HG02798 (cell line): ENCODE measurements around the gene NXPE4.
"Not testable (repeated sequence)": the region's sequence is repeated elsewhere in the genome, so short reads cannot be mapped to it uniquely, and the experiment has no call there.

Source experiments
- ATAC-seq: cut with Tn5 transposase; IDR thresholded peaks from one replicate; pipeline ENCODE4 v1.9.1; 2021; ENCODE audit warnings: mild to moderate bottlenecking; ENCODE audit not compliant: unreplicated experiment, poor library complexity

The NXPE4 gene

DNA sequence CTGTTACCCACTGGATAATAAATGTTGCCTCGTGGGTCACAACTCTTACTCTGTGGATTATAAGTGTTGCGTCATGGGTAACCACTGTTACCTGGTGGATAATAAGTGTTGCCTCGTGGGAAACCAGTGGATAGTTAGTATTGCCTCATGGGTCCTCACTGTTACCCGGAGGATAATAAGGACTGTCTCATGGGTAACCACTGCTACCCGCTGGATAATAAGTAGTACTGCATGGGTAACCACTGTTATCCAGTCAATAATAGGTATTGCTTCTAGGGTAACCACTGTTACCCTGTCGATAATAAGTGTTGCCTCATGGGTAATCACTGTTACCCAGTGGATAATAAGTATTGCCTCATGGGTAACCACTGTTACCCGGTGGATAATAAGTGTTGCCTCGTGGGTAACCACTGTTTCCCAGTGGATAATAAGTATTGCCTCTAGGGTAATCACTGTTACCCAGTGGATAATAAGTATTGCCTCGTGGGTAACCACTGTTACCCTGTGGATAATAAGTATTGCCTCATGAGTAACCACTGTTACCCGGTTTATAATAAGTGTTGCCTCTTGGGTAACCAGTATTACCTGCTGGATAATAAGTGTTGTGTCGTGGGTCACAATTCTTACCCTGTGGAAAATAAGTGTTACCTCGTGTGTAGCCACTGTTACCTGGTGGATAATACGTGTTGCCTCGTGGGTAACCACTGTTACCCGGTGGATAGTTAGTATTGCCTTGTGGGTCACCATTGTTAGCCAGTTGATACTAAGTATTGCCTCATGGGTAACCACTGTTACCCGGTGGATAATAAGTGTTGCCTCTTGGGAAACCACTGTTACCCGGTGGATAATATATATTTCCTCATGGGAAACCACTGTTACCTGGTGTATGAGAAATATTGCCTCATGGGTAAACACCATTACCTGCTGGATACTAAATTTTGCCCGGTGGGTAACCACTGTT, 15.7 kb upstream of the NXPE4 start:
- no peak for ATAC-seq

DNA sequence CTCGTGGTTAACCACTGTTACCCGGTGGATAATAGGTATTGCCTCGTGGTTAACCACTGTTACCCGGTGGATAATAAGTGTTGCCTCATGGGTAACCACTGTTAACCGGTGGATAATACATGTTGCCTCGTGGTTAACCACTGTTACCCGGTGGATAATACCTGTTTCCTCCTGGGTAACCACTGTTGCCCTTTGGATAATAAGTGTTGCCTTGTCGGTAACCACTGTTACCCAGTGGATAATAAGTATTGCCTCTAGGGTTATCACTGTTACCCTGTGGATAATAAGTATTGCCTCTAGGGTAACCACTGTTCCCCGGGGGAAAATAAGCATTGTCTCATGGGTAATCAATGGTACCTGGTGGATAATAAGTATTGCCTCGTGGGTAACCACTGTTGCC, 15.0 kb upstream of the NXPE4 start:
- no peak for ATAC-seq

DNA sequence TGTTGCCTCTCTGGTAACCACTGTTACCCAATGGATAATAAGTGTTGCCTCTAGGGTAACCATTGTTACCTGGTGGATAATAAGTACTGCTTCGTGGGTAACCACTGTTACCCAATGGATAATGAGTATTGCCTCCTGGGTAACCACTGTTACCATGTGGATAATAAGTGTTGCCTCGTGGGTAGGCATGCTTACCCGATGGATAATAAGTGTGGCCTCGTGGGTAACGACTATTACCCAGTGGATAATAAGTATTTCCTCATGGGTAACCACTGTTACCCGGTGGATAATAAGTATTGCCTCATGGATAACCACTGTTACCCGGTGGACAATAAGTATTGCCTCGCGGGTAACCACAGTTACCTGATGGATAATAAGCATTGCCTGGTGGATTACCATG, 13.8 kb upstream of the NXPE4 start:
- ATAC-seq, result no peak

DNA sequence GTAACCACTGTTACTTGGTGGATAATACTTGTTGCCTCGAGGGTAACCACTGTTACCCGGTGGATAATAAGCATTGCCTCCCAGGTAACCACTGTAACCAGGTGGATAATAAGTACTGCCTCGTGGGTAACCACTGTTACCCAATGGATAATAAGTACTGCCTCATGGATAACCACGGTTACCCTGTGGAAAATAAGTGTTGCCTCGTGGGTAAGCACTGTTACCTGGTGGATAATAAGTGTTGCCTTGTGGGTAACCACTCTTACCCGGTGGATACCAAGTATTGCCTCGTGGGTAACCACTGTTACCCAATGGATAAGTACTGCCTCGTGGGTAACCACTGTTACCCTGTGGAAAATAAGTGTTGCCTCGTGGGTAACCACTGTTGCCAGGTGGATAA, 13.0 kb upstream of the NXPE4 start:
- ATAC-seq, result not testable (repeated sequence)

DNA sequence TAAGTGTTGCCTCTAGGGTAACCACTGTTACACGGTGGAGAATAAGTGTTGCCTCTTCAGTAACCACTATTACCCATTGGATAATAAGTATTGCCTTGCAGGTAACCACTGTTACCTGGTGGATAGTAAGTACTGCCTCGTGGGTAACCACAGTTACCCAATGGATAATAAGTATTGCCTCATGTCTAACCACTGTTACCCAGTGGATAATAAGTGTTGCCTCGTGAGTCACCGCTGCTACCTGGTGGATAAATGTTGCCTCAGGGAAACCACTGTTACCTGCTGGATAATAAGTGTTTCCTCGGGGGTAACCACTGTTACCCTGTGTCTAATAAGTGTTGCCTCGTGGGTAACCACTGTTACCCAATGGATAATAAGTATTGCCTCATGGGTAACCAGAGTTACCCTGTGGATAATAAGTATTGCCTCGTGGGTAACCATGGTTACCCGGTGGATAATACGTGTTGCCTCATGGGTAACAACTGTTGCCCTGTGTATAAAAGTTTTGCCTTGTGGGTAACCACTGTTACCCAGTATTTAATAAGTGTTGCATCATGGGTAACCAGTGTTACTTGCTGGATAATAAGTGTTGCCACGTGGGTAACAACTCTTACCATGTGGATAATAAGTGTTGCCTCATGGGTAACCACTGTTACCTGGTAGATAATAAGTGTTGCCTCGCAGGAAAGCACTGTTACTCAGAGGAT, 12.3 kb upstream of the NXPE4 start:
- ATAC-seq, result no peak

DNA sequence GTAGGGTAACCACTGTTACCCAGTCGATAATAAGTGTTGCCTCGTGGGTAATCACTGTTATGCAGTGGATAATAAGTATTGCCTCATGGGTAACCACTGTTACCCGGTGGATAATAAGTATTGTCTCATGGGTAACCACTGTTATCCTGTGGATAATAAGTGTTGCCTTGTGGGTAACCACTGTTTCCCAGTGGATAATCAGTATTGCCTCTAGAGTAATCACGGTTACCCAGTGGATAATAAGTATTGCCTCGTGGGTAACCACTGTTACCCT, 11.2 kb upstream of the NXPE4 start:
- not testable (repeated sequence) for ATAC-seq

DNA sequence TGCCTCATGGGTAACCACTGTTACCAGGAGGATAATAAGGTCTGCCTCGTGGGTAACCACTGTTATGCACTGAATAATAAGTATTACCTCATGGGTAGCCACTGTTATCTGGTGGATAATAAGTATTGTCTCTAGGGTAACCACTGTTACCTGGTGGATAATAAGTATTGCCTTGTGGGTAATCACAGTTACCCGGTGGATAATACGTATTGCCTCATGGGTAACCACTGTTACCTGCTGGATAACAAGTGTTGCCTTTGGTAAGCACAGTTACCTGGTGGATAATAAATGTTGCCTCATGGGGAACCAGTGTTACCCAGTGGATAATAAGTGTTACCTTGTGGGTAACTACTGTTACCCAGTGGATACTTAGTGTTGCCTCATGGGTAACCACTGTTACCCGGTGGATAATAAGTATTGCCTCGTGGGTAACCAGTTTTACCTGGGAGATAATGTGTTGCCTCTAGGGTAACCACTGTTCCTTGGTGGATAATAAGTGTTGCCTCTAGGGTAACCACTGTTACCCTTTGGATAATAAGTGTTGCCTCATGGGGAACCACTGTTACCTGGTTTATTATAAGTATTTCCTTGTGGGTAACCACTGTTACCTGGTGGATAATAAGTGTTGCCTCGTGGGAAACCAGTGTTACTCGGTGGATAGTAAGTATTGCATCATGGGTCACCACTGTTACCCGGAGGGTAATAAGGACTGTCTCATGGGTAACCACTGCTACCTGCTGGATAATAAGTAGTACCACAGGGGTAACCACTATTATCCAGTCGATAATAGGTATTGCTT, 10.6 kb upstream of the NXPE4 start:
- ATAC-seq, result no peak

DNA sequence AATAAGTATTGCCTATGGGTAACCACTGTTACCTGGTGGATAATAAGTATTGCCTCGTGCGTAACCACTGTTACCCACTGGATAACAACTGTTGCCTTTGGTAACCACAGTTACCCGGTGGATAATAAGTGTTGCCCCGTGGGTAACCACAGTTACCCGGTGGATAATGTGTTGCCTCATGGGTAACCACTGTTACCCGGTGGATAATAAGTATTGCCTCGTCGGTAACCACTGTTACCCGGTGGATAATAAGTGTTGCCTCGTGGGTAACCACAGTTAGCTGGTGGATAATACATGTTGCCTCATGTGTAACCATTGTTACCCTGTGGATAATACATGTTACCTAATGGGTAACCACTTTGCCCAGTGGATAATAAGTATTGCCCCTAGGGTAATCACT, 9.8 kb upstream of the NXPE4 start:
- ATAC-seq, result no peak

DNA sequence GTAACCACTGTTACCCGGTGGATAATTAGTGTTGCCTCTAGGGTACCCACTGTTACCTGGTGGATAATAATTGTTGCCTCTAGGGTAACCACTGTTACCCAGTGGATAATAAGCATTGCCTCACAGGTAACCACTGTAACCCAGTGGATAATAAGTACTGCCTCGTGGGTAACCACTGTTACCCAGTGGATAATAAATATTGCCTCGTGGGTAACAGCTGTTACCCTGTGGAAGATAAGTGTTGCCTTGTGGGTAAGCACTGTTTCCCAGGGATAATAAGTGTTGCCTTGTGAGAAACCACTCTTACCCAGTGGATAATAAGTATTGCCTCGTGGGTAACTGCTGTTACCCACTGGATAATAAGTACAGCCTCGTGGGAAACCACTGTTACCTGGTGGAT, 9.3 kb upstream of the NXPE4 start:
- no peak for ATAC-seq

DNA sequence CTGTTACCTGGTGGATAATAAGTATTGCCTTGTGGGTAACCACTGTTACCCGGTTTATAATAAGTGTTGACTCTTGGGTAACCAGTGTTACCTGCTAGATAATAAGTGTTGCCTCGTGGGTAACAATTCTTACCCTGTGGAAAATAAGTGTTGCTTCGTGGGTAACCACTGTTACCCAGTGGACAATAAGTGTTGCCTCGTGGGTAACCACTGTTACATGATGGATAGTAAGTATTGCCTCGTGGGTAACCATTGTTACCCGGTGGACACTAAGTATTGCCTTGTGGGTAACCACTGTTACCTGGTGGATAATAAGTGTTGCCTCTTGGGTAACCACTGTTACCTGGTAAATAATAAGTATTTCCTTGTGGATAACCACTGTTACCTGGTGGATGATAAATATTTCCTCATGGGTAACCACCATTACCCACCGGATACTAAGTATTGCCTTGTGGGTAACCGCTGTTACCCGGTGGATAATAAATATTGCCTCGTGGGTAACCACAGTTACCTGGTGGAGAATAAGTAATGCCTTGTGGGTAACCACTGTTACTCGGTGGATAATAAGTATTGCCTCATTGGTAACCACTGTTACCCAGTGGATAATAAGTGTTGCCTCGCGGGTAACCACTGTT, 8.7 kb upstream of the NXPE4 start:
- no peak for ATAC-seq

DNA sequence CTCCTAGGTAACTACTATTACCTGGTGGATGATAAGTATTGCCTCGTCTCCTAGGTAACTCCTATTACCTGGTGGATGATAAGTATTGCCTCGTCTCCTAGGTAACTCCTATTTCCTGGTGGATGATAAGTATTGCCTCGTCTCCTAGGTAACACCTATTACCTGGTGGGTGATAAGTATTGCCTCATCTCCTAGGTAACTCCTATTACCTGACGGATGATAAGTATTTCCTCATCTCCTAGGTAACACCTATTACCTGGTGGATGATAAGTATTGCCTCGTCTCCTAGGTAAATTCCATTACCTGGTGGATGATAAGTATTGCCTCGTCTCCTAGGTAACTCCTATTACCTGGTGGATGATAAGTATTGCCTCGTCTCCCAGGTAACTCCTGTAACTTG, 7.6 kb upstream of the NXPE4 start:
- not testable (repeated sequence) for ATAC-seq

DNA sequence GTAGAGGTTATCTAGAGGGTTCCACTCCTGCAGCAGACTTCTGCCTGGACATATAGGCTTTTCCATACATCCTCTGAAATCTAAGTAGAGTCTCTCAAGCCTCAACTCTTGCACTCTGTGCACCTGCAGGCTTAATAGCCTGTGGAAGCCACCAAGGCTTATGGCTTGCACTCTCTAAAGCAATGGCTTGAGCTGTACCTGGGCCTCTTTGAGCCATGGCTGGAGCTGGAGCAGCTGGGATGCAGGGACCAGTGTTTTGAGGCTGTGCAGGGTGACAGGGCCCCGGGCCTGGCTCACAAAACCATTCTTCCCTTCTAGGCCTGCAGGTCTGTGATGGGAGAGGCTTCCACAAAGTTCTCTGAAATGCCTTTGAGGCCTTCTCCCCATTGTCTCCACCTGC, 2.9 kb upstream of the NXPE4 start:
- ATAC-seq, result no peak

DNA sequence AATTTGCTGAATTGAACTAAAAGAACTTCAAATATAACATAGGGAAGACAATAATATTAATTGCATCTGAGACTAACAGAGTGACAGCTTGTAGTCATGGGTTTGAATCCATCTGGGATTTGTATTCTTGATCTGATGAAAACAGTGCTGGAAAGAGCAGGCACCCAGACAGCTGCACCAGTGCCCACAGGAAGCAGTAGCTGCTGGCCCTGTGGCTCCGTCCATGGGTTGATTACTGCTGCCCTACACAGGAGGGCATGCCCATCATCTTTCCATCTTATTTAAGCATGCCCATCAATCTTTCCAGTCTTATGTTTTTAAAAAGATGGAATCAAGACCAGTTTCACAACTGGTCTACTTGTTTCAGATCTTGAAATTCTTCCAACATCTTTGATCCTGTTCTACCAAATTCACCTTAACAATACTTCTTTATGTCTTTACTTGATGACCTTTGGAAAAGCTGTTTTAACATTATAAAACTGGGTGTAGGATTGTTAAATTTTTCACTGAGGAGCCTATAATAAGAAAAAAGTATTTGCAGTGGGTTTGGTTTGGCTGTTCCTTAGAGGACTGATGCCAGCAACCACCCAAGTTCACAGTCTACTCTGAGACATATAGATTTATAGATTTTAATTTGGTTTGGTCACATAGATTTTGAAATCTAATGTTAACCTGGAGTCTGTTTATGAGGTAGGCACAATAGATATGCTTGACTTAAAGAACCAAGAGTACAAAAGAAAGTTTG, 761 bp upstream of the NXPE4 start:
- no peak for ATAC-seq

DNA sequence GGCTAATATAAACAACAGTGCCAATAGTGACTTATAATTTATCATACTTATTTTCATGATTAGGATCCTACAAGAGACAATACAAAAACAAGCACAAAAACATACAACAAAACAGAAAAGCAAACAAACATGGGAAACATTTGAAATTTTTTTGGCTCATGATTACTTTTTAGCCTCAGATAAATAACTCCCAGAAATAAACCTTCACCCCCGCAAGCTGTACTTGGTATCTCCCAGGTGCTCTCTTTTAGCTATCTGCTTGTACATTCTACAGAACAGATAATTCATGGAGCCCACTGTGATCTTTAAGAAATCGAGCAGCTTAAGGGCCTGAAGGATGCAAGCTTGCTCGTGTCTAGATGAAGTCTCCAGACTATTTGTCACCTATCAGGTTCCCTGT, 883 bp downstream of the NXPE4 start:
- no peak for ATAC-seq

DNA sequence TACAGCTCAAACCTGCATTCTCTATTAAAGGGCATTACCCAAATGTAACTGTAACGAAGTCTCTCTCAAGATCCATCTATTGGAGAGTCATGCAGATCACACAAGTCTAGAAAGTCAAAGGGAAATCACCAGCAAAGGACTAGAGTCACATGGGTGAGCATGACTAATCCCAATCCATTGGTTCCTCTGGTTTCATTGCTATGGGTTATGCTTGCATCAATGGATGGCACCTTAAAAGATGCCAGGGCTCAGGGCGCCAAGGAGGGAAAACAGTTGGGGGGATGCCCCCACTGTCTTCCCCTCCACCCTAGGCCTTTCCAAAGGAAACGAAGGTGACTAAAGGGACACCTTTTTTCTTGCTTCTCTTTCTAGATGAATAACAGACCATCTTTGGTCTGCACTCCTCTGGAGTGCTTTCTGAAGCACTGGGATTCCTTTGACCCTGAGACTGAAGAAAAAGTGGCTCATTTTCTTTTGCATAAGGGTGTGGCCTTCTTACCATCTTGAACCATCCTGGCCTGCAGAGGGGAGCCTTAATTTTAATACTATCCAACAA, 8.1 kb downstream of the NXPE4 start:
- ATAC-seq, result no peak

DNA sequence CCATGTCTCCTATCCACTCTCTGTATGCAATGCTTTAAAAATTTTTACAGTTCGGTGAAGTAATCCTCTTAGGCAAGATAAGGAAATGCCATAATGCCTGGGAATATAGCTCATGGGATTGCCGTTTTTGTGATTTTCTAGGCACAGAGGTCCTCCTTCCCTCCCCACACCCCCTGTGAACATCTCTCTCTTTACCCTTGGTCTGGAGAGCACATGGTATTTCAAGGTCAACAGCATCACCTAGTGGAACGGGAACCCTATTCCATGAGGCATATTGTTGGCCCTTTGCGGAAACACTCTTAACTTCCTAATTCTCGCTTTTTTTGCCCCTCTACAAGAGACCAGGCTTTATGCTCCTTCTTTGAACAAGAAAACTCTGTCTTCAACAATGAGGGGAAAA, 8.8 kb downstream of the NXPE4 start:
- no peak for ATAC-seq

DNA sequence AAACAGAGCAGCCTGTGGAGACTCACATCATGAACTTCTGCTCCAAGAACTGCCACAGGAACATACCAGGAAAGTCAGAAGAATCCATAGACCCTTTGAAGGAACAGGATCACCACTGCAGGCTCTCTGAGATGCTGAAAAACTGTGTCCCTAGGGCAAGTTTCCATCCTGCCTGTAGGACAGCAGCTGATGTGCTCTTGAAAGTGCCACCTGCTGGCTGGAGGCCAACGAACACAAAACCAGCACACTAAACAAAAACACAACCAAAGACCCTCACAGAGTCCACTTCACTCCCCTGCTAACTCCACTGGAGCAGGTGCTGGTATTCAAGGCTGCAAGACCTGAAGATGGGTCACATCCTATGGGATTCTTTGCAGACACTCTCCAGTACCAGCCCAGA, 23.9 kb downstream of the NXPE4 start:
- no peak for ATAC-seq

DNA sequence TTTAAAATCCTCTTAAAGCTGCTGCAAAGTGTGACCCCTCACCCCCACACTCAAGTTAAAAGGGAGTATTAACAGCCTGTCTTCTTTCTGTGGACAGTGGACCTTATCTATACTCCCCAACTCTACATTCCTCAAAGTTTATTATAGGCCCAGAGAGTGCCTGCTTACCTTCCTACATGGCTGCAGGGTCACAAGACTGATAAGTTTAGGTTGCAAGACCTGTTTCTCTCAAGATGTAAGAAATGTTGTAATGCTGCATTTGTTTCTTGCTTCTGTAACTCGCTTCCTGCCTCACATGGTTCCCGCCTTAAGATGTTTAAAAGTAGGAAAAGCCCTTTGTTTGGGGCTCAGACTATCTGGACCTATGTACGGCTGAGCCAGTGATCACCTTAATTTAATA, 25.8 kb downstream of the NXPE4 start:
- ATAC-seq, result no peak

DNA sequence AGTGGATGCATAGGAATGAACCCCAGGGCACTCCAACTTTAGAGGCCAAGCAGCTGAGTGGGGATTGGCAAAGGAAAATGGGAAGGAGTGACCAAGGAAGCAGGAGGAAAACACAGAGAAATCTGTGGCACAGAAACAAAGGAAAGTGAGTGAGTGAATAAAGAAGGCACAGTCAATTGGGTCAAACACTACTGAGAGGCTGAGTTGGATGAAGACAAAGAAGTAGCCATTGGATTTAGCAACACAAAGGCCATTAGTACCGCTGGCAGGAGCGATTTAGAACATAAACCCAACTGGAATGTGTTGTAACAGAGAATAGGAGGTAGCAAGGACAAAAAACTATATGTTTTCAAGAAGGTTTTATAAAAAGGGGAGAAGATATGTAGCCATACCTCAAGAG, 29.3 kb downstream of the NXPE4 start:
- ATAC-seq, result no peak

DNA sequence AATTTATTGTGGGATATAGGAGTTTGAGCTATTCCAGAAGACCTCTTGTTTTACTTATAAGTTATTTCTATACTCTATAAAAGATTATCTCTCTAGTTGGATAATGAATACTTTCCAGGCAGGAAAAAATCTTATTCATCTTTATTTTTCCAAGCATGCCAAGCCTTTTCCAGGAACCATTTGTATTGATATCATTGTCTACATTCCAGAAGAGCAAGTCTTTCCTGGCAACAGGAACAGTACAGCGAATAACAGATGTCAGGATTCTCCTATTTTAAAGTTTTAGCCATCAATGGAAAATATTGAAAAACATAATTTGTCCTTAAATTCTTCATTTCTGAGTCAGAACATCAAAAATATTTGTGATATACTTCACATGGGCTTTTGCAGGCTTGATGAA, 30.8 kb downstream of the NXPE4 start:
- no peak for ATAC-seq
